Uterus (tissue), 2 donors: ENCODE data around the gene SUPT6H.

ENCODE experiments used
- POLR2A ChIP-seq, 2 donors: fragments of 450-650 bp; IDR thresholded peaks; one replicate each; pipeline ENCODE4 v1.6.1; 2016; ENCODE audit warnings: antibody characterized with exemption in 2 of 2, mild to moderate bottlenecking in 1 of 2, moderate library complexity in 1 of 2
- TF ChIP-seq, protein P1 (sequence below), 4 experiments: fragments of 200-600 bp in 2 of 4; fragments of 450-650 bp in 2 of 4; sonication (generic) in 2 of 4; IDR thresholded peaks; one replicate each; pipeline ENCODE4 v1.5.1; 2016 to 2019; ENCODE audit warnings: antibody characterized with exemption in 4 of 4, mild to moderate bottlenecking in 2 of 4, moderate library complexity in 1 of 4

DNA sequence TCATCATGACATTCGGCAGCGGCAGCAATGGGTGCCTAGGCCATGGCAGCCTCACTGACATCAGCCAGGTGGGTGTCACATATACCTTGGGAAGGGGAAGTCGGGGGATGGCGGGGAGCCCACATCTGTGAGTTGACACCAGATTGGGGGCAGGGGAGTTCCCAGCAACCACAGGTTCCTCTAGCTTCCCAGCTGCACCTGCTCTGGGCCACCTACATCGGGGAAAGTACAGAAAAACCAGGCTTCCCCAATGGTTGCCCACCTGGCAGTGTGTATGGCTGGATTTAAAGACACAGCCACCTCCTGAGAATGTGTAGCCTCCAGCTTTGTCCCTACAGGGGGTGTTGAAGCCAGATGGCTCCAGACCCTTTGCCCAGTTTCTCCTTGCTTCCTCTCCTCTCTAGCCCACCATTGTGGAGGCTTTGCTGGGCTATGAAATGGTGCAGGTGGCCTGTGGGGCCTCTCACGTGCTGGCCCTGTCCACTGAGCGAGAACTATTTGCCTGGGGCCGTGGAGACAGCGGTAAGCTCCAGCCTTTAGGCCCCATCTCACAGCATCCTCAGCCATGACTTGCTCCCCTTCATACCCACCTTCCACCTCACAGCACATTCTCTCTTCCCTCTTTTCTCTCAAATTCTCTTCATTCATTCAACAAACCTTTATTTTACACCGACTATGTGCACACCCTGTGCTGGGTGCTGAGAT, 76.8 kb downstream of the SUPT6H start:
- TF ChIP-seq, protein P1, sequence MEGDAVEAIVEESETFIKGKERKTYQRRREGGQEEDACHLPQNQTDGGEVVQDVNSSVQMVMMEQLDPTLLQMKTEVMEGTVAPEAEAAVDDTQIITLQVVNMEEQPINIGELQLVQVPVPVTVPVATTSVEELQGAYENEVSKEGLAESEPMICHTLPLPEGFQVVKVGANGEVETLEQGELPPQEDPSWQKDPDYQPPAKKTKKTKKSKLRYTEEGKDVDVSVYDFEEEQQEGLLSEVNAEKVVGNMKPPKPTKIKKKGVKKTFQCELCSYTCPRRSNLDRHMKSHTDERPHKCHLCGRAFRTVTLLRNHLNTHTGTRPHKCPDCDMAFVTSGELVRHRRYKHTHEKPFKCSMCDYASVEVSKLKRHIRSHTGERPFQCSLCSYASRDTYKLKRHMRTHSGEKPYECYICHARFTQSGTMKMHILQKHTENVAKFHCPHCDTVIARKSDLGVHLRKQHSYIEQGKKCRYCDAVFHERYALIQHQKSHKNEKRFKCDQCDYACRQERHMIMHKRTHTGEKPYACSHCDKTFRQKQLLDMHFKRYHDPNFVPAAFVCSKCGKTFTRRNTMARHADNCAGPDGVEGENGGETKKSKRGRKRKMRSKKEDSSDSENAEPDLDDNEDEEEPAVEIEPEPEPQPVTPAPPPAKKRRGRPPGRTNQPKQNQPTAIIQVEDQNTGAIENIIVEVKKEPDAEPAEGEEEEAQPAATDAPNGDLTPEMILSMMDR (IDR thresholded peaks at IDR 0.05) = no peak
- TF ChIP-seq POLR2A (IDR thresholded peaks at IDR 0.05) = no peak
